Osteoblast (primary cell): Measurements from ENCODE around the gene RASGRP2. TPM values are rescaled to one million over a fixed set of nuclear protein-coding genes. Genes with fewer than 3 reads are reported as not detected.
A peak's percentile ranks its signal among the peaks of the same experiment; 100 is the strongest.

Experiments
- DNase-seq: peaks from one replicate; pipeline ENCODE4 v3.0.0; 2011; ENCODE audit warnings: low spot score, mixed read lengths; ENCODE audit not compliant: insufficient read length; ENCODE audit errors: missing footprints
- H2AFZ ChIP-seq: 2 replicates; pipeline ENCODE4 v1.6.0; 2011; ENCODE audit warnings: mild to moderate bottlenecking, low read length
- H3K27ac ChIP-seq: 2 replicates; pipeline ENCODE4 v1.5.1; 2011; ENCODE audit warnings: mild to moderate bottlenecking, low read depth, low read length, moderate library complexity
- H3K27me3 ChIP-seq: 2 replicates; pipeline ENCODE4 v1.6.0; 2012; ENCODE audit warnings: mild to moderate bottlenecking, control low read depth, inconsistent platforms, low read length, moderate library complexity; ENCODE audit not compliant: insufficient read depth
- H3K36me3 ChIP-seq: 2 replicates; pipeline ENCODE4 v1.5.1; 2011; ENCODE audit warnings: mild to moderate bottlenecking, low read length, control low read depth, moderate library complexity; ENCODE audit not compliant: insufficient read depth
- H3K4me1 ChIP-seq: 2 replicates; pipeline ENCODE4 v1.5.1; 2011; ENCODE audit warnings: mild to moderate bottlenecking, low read length, control low read depth, moderate library complexity; ENCODE audit not compliant: insufficient read depth
- H3K4me2 ChIP-seq: 2 replicates; pipeline ENCODE4 v1.6.0; 2011; ENCODE audit warnings: mild to moderate bottlenecking, low read length; ENCODE audit not compliant: insufficient read depth
- H3K4me3 ChIP-seq: fragments of 200-600 bp; sonication (generic); 3 replicates; pipeline ENCODE4 v1.5.1; 2012; ENCODE audit warnings: mild to moderate bottlenecking, low read length, inconsistent platforms; ENCODE audit not compliant: insufficient read depth
- H3K79me2 ChIP-seq: 2 replicates; pipeline ENCODE4 v1.6.0; 2012; ENCODE audit warnings: mild to moderate bottlenecking, low read length, control low read depth, inconsistent platforms; ENCODE audit not compliant: insufficient read depth
- H3K9me3 ChIP-seq: 2 replicates; pipeline ENCODE4 v1.5.1; 2011; ENCODE audit warnings: low read depth, low read length, control low read depth
- H4K20me1 ChIP-seq: 2 replicates; pipeline ENCODE4 v1.6.0; 2012; ENCODE audit warnings: mild to moderate bottlenecking, low read length, control low read depth; ENCODE audit not compliant: insufficient read depth
- CTCF ChIP-seq: IDR thresholded peaks from 2 replicates; pipeline ENCODE4 v1.5.1; 2011; ENCODE audit warnings: mild to moderate bottlenecking, low read depth, low read length, moderate library complexity; ENCODE audit errors: extremely low read depth
- total RNA-seq: library from RNA; depleted of rRNA; stranded (reverse); fragments of >200 nt; gene quantifications from 2 replicates; pipeline ENCODE4 v1.2.3, GENCODE V29; 2012

Gene RASGRP2
- total RNA-seq, 1 donor = not detected

- no peak overlapping the region for H2AFZ ChIP-seq
Observed at GRCh38 chr11:64687204-64687603, 56.7 kb downstream of the RASGRP2 start.

DNA sequence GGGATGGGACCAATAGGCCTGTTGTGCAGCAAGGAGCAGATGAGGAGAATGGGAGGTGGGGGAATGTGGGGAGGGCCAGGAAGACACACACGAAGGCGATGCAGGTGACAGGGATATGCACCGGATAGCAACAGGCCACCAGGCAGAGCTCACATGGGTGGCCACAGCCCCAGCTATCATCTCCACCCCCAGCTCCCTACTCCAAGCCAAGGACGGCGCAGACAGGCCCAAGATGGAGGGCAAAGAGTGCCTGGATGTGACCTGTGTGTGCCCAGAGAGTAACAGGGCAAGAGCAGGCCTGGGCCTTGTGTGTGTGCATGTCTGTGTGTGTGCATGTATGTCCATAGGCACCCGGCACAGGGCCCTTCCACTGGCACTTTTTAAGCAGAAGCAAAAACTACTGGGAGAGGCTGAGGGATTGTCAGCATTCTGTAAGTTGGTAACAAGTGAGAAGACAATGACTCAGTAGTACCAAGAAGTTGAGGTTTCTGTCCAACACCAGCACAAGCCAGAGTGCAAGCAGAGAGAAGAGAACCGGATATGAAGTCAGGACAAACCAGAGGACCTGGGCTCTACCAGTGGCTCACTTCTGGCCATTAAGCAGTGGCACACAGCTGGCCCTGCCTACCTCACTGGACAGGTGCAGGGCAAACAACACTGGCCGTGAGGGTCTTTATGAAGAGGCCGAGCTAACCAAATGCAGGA is 57.3 kb downstream of the RASGRP2 start:
- H3K4me1 ChIP-seq = peaks cover 5% of the 10 kb centered on the region
- H2AFZ ChIP-seq = no peak overlapping the region
- H3K36me3 ChIP-seq = no peaks in the 10 kb centered on the region
- H3K9me3 ChIP-seq = no peaks in the 10 kb centered on the region
- DNase-seq = peak; percentile 34
- no peak for TF ChIP-seq CTCF
- peaks cover 20% of the 10 kb centered on the region for H3K27me3 ChIP-seq
- no peak overlapping the region for H3K27ac ChIP-seq
- H3K79me2 ChIP-seq = no peaks in the 10 kb centered on the region
- H3K4me3 ChIP-seq = no peak overlapping the region
- no peaks in the 10 kb centered on the region for H4K20me1 ChIP-seq
- H3K4me2 ChIP-seq = no peak overlapping the region

More at GRCh38 chr11:64687204-64687603, 56.7 kb downstream of the RASGRP2 start:
- Histone ChIP-seq H3K79me2 (no peaks in the 10 kb centered on the region), H3K27me3 (peaks cover 25% of the 10 kb centered on the region), H3K4me3 (no peak overlapping the region), H4K20me1 (no peaks in the 10 kb centered on the region), H3K9me3 (no peaks in the 10 kb centered on the region), H3K27ac (no peak overlapping the region), H3K36me3 (no peaks in the 10 kb centered on the region), H3K4me1 (peaks cover 5% of the 10 kb centered on the region), H3K4me2 (no peak overlapping the region)
- DNase-seq = peak; percentile 37
- TF ChIP-seq CTCF = no peak

DNA sequence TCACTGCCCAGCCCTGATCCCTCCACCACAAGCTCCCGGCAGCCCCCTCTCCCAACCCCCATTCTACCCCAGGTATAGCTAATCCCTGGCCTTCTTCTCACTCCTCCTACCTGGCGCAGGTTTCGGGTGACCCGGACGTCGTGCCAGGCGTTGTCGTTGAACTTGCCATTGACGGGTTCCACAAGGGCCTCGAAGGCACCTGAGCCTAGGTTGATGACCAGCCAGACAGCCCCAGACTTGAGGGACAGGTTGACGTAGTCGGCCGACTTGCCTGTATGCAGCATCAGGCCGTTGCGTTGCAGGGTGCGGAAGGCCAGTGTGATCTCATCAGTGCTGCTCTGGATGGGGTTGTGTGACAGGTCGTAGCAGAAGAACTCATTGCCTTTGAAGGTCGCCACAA is 58.4 kb downstream of the RASGRP2 start:
- H3K4me3 ChIP-seq = no peak overlapping the region
- peaks cover 12% of the 10 kb centered on the region for H3K27me3 ChIP-seq
- H3K9me3 ChIP-seq = no peaks in the 10 kb centered on the region
- no peaks in the 10 kb centered on the region for H3K36me3 ChIP-seq
- no peak overlapping the region for H2AFZ ChIP-seq
- no peak for TF ChIP-seq CTCF
- H3K4me1 ChIP-seq = peaks cover 5% of the 10 kb centered on the region
- no peaks in the 10 kb centered on the region for H3K79me2 ChIP-seq
- no peaks in the 10 kb centered on the region for H4K20me1 ChIP-seq
- H3K4me2 ChIP-seq = no peak overlapping the region
- peak; percentile 43 for DNase-seq
- no peak overlapping the region for H3K27ac ChIP-seq

DNA sequence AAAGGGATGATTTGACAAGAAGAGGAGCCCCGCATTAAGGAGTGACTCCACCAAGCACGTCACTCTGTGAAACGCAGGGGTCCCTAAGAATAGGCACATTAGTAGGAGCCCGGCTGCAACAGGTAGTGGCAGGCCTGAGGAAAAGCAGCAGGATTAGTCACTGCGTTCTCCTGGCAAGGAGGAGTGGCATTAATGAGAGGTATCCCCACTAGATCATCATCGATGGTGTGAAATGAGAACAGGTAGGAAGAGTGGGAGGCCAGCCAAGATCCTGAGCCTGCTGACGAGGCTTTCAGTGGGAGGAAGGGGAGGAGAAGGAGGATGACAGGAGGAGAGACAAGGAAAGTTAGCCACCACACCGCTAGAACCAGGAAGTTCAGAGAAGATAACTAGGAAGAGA is 59.6 kb downstream of the RASGRP2 start:
- TF ChIP-seq CTCF = no peak

More for the DNA sequence above, 59.6 kb downstream of the RASGRP2 start:
- peaks cover 10% of the 10 kb centered on the region for H3K27me3 ChIP-seq
- DNase-seq = no peak
- H2AFZ ChIP-seq = no peak overlapping the region
- no peak overlapping the region for H3K4me3 ChIP-seq
- H3K36me3 ChIP-seq = no peaks in the 10 kb centered on the region
- peaks cover 5% of the 10 kb centered on the region for H3K4me1 ChIP-seq
- no peaks in the 10 kb centered on the region for H3K79me2 ChIP-seq
- H3K4me2 ChIP-seq = no peak overlapping the region
- H3K9me3 ChIP-seq = no peaks in the 10 kb centered on the region
- H3K27ac ChIP-seq = no peak overlapping the region
- H4K20me1 ChIP-seq = no peaks in the 10 kb centered on the region
